Neural cell (in vitro differentiated cells): ENCODE data around the gene ZNF628. TPM values are rescaled to one million over a fixed set of nuclear protein-coding genes. Genes with fewer than 3 reads are reported as not detected.

Source experiments
- H2AFZ ChIP-seq: fragments of 200-600, 300-800 bp; sonication (generic), shearing (Covaris generic); 2 replicates; pipeline ENCODE4 v1.6.0; 2014; ENCODE audit warnings: low read depth, mild to moderate bottlenecking, antibody characterized with exemption, low read length, moderate library complexity
- H3F3A ChIP-seq: fragments of 200-600 bp; shearing (Covaris generic); 2 replicates; pipeline ENCODE4 v1.6.1; 2016; ENCODE audit warnings: mild to moderate bottlenecking, moderate library complexity, mixed read lengths, antibody characterized with exemption, low read length; ENCODE audit not compliant: insufficient read depth, poor library complexity, severe bottlenecking
- H3K27ac ChIP-seq: fragments of 200-600, 300-800 bp; sonication (generic), shearing (Covaris generic); 2 replicates; pipeline ENCODE4 v1.5.1; 2014; ENCODE audit warnings: mild to moderate bottlenecking, low read length, moderate library complexity
- H3K27me3 ChIP-seq: fragments of 300-800, 200-600 bp; sonication (generic), shearing (Covaris generic); 2 replicates; pipeline ENCODE4 v1.6.0; 2014; ENCODE audit warnings: mild to moderate bottlenecking, low read depth, low read length, moderate library complexity; ENCODE audit not compliant: insufficient read depth
- H3K36me3 ChIP-seq: fragments of 300-800, 200-600 bp; sonication (generic), shearing (Covaris generic); 2 replicates; pipeline ENCODE4 v1.5.1; 2014; ENCODE audit warnings: mild to moderate bottlenecking, antibody characterized with exemption, low read length, moderate library complexity; ENCODE audit not compliant: insufficient read depth
- H3K4me2 ChIP-seq: fragments of 300-800, 200-600 bp; sonication (generic), shearing (Covaris generic); 2 replicates; pipeline ENCODE4 v1.6.0; 2014; ENCODE audit warnings: mild to moderate bottlenecking, low read length
- H3K4me3 ChIP-seq: fragments of 300-800, 200-600 bp; sonication (generic), shearing (Covaris generic); 2 replicates; pipeline ENCODE4 v1.5.1; 2014; ENCODE audit warnings: mild to moderate bottlenecking, low read length, moderate library complexity
- H3K79me2 ChIP-seq: fragments of 200-600 bp; shearing (Covaris generic); replicated peaks from 2 replicates; pipeline ENCODE4 v1.6.0; 2014; ENCODE audit warnings: mild to moderate bottlenecking, low read length, moderate library complexity; ENCODE audit not compliant: insufficient read depth
- H3K9ac ChIP-seq: fragments of 300-800, 200-600 bp; sonication (generic), shearing (Covaris generic); 2 replicates; pipeline ENCODE4 v1.6.1; 2016; ENCODE audit warnings: mild to moderate bottlenecking, low read length, mixed read lengths
- H3K9me2 ChIP-seq: fragments of 200-600 bp; shearing (Covaris generic); 2 replicates; pipeline ENCODE4 v1.6.1; 2016; ENCODE audit warnings: mild to moderate bottlenecking, low read length, mixed read lengths; ENCODE audit not compliant: insufficient read depth
- H3K9me3 ChIP-seq: fragments of 200-600, 300-800 bp; sonication (generic), shearing (Covaris generic); 2 replicates; pipeline ENCODE4 v1.6.1; 2016; ENCODE audit warnings: mild to moderate bottlenecking, mixed run types, low read length, moderate library complexity, mixed read lengths
- H4K20me1 ChIP-seq: fragments of 200-600 bp; shearing (Covaris generic); 2 replicates; pipeline ENCODE4 v1.6.1; 2016; ENCODE audit warnings: mild to moderate bottlenecking, mixed run types; ENCODE audit not compliant: insufficient read depth
- CTCF ChIP-seq: fragments of 450-650 bp; IDR thresholded peaks from 2 replicates; pipeline ENCODE4 v1.5.1; 2014; ENCODE audit warnings: antibody characterized with exemption, mild to moderate bottlenecking, moderate library complexity; ENCODE audit not compliant: poor library complexity, severe bottlenecking
- EP300 ChIP-seq: fragments of 450-650 bp; conservative IDR thresholded peaks from 2 replicates; pipeline ENCODE4 v1.6.1; 2014; ENCODE audit warnings: antibody characterized with exemption, mild to moderate bottlenecking, moderate library complexity; ENCODE audit not compliant: poor library complexity, severe bottlenecking
- EZH2 ChIP-seq: fragments of 200-600, 300-800 bp; shearing (Covaris generic), sonication (generic); IDR thresholded peaks from 2 replicates; pipeline ENCODE4 v1.6.1; 2014; ENCODE audit warnings: antibody characterized with exemption, low read length, borderline replicate concordance, mild to moderate bottlenecking; ENCODE audit not compliant: insufficient read depth, poor library complexity, severe bottlenecking
- MXI1 ChIP-seq: fragments of 450-650 bp; conservative IDR thresholded peaks from 2 replicates; pipeline ENCODE4 v1.6.1; 2014; ENCODE audit warnings: antibody characterized with exemption, mild to moderate bottlenecking; ENCODE audit not compliant: poor library complexity, severe bottlenecking
- POLR2AphosphoS5 ChIP-seq: IDR thresholded peaks from 2 replicates; pipeline ENCODE4 v1.6.1; 2012
- RAD21 ChIP-seq: fragments of 450-650 bp; conservative IDR thresholded peaks from 2 replicates; pipeline ENCODE4 v1.6.1; 2014; ENCODE audit warnings: antibody characterized with exemption, mild to moderate bottlenecking, moderate library complexity
- REST ChIP-seq: IDR thresholded peaks from 2 replicates; pipeline ENCODE4 v1.6.1; 2012; ENCODE audit warnings: borderline replicate concordance
- SMC3 ChIP-seq: fragments of 450-650 bp; conservative IDR thresholded peaks from 2 replicates; pipeline ENCODE4 v1.6.1; 2014; ENCODE audit warnings: antibody characterized with exemption, mild to moderate bottlenecking, moderate library complexity; ENCODE audit not compliant: poor library complexity
- TAF1 ChIP-seq: IDR thresholded peaks from 2 replicates; pipeline ENCODE4 v1.6.1; 2012; ENCODE audit warnings: low read depth
- polyA plus RNA-seq: library from polyadenylated mRNA; depleted of rRNA; stranded (reverse); fragments of >200 nt; gene quantifications from 2 replicates; pipeline ENCODE4 v1.2.3, GENCODE V29; 2014

The ZNF628 gene
- polyA plus RNA-seq, 1 donor from 2014 or later, result 0.37 TPM

GRCh38 chr19:55488986-55489710, 12.7 kb downstream of the ZNF628 start:
- TF ChIP-seq TAF1, result no peak
- TF ChIP-seq POLR2AphosphoS5, result no peak
- no peak for TF ChIP-seq SMC3
- TF ChIP-seq EZH2, result no peak
- no peak for TF ChIP-seq CTCF
- TF ChIP-seq RAD21, result no peak
- no peak for TF ChIP-seq EP300
- TF ChIP-seq REST, result no peak
- no peak for TF ChIP-seq MXI1
- Histone ChIP-seq H3K9ac (no peak overlapping the region), H2AFZ (no peak overlapping the region)

GRCh38 chr19:55489711-55490477, 13.5 kb downstream of the ZNF628 start:
- Histone ChIP-seq H3K9me2 (no peaks in the 10 kb centered on the region), H3K9me3 (no peaks in the 10 kb centered on the region), H2AFZ (no peak overlapping the region), H3F3A (no peaks in the 10 kb centered on the region), H3K27me3 (no peaks in the 10 kb centered on the region), H3K4me3 (no peak overlapping the region), H3K9ac (no peak overlapping the region), H4K20me1 (no peaks in the 10 kb centered on the region), H3K36me3 (no peaks in the 10 kb centered on the region), H3K79me2 (peaks cover 12% of the 10 kb centered on the region), H3K4me2 (no peak overlapping the region), H3K27ac (no peak overlapping the region)
- TF ChIP-seq CTCF, result no peak

More at GRCh38 chr19:55488986-55489710, 12.7 kb downstream of the ZNF628 start:
- no peaks in the 10 kb centered on the region for H3K9me2 ChIP-seq
- no peaks in the 10 kb centered on the region for H3K36me3 ChIP-seq
- H4K20me1 ChIP-seq, result no peaks in the 10 kb centered on the region
- no peaks in the 10 kb centered on the region for H3K27me3 ChIP-seq
- H3F3A ChIP-seq, result no peaks in the 10 kb centered on the region
- no peak overlapping the region for H3K27ac ChIP-seq
- H3K4me2 ChIP-seq, result no peak overlapping the region
- peaks cover 14% of the 10 kb centered on the region for H3K79me2 ChIP-seq
- no peak overlapping the region for H3K4me3 ChIP-seq
- H3K9me3 ChIP-seq, result no peaks in the 10 kb centered on the region
